ENCODE measurements around the gene ANKRD18A.
"Not testable (repeated sequence)": the region's sequence is repeated elsewhere in the genome, so short reads cannot be mapped to it uniquely, and the experiment has no call there.

ANKRD18A gene

GRCh38 chr9:38626006-38626405, 5.6 kb upstream of the ANKRD18A start:
- DNase-seq (ENCODE audit: low read depth in 2 of 2): no peak

- no peak for DNase-seq (ENCODE audit: low read depth in 2 of 2)
Measured at GRCh38 chr9:38622951-38623350, 2.6 kb upstream of the ANKRD18A start.

GRCh38 chr9:38622288-38622674, 1.9 kb upstream of the ANKRD18A start:
- DNase-seq (ENCODE audit: low read depth in 2 of 2): no peak

- DNase-seq (ENCODE audit: low read depth in 2 of 2): no peak
Measured at GRCh38 chr9:38621434-38622287, 1.3 kb upstream of the ANKRD18A start.

- DNase-seq (ENCODE audit: low read depth in 2 of 2): peak in 1 of 2 donors; percentile 12
Measured at GRCh38 chr9:38619556-38620447, 594 bp downstream of the ANKRD18A start.

- DNase-seq (ENCODE audit: low read depth in 2 of 2): not testable (repeated sequence)
Measured at GRCh38 chr9:38598029-38598745, 22.2 kb downstream of the ANKRD18A start.

- DNase-seq (ENCODE audit: low read depth in 2 of 2): not testable (repeated sequence)
Measured at GRCh38 chr9:38595117-38595516, 25.3 kb downstream of the ANKRD18A start.

GRCh38 chr9:38591346-38592063, 28.9 kb downstream of the ANKRD18A start:
- not testable (repeated sequence) for DNase-seq (ENCODE audit: low read depth in 2 of 2)

- not testable (repeated sequence) for DNase-seq (ENCODE audit: low read depth in 2 of 2)
Measured at GRCh38 chr9:38583765-38584164, 36.6 kb downstream of the ANKRD18A start.

GRCh38 chr9:38580112-38580511, 40.3 kb downstream of the ANKRD18A start:
- not testable (repeated sequence) for DNase-seq (ENCODE audit: low read depth in 2 of 2)

GRCh38 chr9:38576181-38576580, 44.2 kb downstream of the ANKRD18A start:
- DNase-seq (ENCODE audit: low read depth in 2 of 2): not testable (repeated sequence)

- DNase-seq (ENCODE audit: low read depth in 2 of 2): not testable (repeated sequence)
Measured at GRCh38 chr9:38566048-38566447, 54.3 kb downstream of the ANKRD18A start.

GRCh38 chr9:38565178-38565577, 55.2 kb downstream of the ANKRD18A start:
- not testable (repeated sequence) for DNase-seq (ENCODE audit: low read depth in 2 of 2)

GRCh38 chr9:38563911-38564310, 56.5 kb downstream of the ANKRD18A start:
- not testable (repeated sequence) for DNase-seq (ENCODE audit: low read depth in 2 of 2)

GRCh38 chr9:38561134-38561533, 59.3 kb downstream of the ANKRD18A start:
- DNase-seq (ENCODE audit: low read depth in 2 of 2): not testable (repeated sequence)

- DNase-seq (ENCODE audit: low read depth in 2 of 2): not testable (repeated sequence)
Measured at GRCh38 chr9:38559172-38559571, 61.2 kb downstream of the ANKRD18A start.

- DNase-seq (ENCODE audit: low read depth in 2 of 2): not testable (repeated sequence)
Measured at GRCh38 chr9:38557746-38558145, 62.6 kb downstream of the ANKRD18A start.

- not testable (repeated sequence) for DNase-seq (ENCODE audit: low read depth in 2 of 2)
Measured at GRCh38 chr9:38554966-38555365, 65.4 kb downstream of the ANKRD18A start.

GRCh38 chr9:38553019-38553418, 67.4 kb downstream of the ANKRD18A start:
- not testable (repeated sequence) for DNase-seq (ENCODE audit: low read depth in 2 of 2)

GRCh38 chr9:38546497-38547163, 73.8 kb downstream of the ANKRD18A start:
- DNase-seq (ENCODE audit: low read depth in 2 of 2): not testable (repeated sequence)

All from stimulated activated CD8-positive, alpha-beta memory T cell treated with anti-CD3 and anti-CD28 coated beads, Interleukin-2, amount 100 ng/mL, for 1 hour (primary cell).